Mammary epithelial cell (primary cell): ENCODE results near the gene GOLGA8S.

Experiments used
- CTCF ChIP-seq, 2 donors: IDR thresholded peaks in 1 of 2; conservative IDR thresholded peaks in 1 of 2; 2 replicates each; pipeline ENCODE4 v1.5.1; 2011 to 2012; ENCODE audit warnings: inconsistent platforms in 2 of 2, low read length in 2 of 2, mild to moderate bottlenecking in 2 of 2, control low read depth in 1 of 2, low read depth in 1 of 2; ENCODE audit not compliant: insufficient read depth in 1 of 2; ENCODE audit errors: extremely low read depth in 1 of 2
- EZH2 ChIP-seq: IDR thresholded peaks from 2 replicates; pipeline ENCODE4 v1.6.1; 2012; ENCODE audit warnings: low read length, inconsistent platforms, borderline replicate concordance

DNA sequence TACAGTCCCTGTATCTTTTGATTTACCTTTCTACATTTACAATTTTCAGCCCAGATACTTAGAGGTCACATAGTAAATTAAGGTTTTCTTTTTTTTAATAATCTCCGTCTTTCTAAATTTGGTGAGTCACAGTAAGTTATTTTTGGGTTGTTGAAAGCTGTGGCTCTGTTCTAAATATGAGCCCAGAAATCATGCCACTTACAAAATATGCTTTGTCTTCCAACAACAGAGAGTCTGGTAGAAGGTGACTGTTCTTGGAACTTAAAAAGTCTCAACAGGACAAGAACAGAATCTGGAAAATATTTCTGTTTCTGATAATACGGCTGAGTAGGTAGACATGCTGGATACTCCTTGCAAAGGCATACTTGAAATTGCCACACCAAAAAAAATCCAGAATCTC lies 16.0 kb downstream of the GOLGA8S start:
- TF ChIP-seq CTCF (conservative IDR thresholded peaks at IDR 0.05 in 1 of 2, IDR thresholded peaks at IDR 0.05 in 1 of 2; ENCODE audit: extremely low read depth in 1 of 2, insufficient read depth in 1 of 2, low read depth in 1 of 2, low read length in 2 of 2) (no peak), EZH2 (no peak)
